GM19239 (cell line): ENCODE data around the gene NFASC.

Experiments used
- DNase-seq: peaks from one replicate; pipeline ENCODE4 v3.0.0; 2011; ENCODE audit warnings: low spot score; ENCODE audit not compliant: insufficient read length
- FAIRE-seq: peaks from 2 replicates; lab custom pipeline; 2011; peaks lifted over from hg19 to GRCh38; lab: Jason Lieb, UNC

NFASC gene

DNA sequence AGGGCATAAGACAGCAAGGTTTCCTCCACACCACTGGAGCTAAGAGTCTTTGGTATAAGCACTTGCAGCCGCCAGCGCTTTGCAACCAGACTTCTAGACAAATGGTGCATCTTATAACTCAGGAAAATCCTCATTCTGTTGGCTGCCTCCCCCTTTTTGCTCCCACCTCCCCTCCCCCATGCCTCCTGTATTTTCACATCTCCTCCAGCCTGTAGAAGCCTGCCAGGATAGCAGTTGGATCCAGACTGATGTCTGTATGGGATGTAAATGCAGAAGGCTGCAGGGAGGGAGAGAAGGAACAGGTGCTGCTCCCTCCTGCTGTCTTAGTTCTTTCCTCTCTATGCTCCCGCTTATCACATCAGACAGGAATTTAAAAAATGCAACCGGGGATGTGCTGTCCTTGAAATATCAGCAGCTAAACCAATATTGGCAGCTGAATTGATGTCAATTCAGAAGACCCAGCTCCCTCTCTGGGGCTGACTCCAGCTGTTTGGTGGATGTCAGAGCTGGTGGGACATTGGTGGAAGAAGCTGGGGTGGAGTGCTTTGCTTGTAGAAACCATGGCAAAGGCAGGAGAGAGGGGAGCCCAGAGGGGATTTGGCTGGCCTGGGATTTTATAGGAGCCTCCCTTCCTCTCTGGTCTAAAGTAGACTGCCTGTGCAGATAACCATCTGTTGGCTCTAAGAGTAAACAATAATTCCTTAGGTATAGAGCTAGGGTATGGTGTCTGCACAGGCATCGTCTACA is 53.5 kb downstream of the NFASC start:
- FAIRE-seq: no peak
- DNase-seq: no peak

GRCh38 chr1:204925701-204926100 is 55.0 kb downstream of the NFASC start:
- FAIRE-seq (no peak), DNase-seq (no peak)

GRCh38 chr1:204927673-204928641 is 57.3 kb downstream of the NFASC start:
- FAIRE-seq (no peak), DNase-seq (no peak)

DNA sequence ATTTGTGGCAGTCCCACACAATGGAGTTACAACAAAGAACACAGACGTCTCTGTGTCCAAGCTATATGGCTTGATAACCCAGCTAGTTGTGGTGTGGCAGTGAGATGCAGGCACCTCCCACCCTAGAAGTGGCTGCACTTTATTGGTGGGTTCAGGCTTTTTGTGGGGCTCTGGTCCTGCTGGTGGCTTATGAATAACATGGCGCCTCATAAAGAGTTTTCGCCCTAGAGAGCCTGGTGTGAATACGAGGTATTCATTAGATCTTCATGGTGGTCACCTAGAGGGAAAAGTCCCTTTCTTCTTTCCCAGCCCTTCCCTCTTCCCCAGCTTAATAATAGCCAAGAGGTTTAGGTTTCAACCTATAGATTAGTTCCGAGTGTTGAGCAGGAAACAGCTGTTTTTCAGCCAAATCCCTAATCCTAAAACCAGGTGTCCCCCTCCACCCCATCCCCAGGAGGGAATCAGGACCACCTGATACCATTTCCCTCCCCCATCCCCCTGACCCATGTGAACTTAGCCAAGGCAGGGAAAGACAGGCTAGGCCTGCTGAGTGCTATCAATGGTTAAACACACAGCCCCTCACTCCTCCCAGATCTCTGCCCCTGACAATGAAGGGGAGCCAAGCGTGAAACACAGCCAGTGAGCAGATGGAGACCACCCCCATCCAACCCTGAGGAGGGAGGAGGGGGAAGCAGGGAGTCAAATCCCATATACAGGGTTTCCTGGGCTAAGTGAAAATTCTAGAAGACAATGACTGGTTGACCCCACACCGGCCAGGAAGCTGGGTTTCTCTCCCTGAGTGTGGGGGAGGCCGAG is 58.2 kb downstream of the NFASC start:
- DNase-seq: no peak
- no peak for FAIRE-seq

- no peak for DNase-seq
- no peak for FAIRE-seq
These were observed 59.0 kb downstream of the NFASC start for GRCh38 chr1:204929487-204930154.

DNA sequence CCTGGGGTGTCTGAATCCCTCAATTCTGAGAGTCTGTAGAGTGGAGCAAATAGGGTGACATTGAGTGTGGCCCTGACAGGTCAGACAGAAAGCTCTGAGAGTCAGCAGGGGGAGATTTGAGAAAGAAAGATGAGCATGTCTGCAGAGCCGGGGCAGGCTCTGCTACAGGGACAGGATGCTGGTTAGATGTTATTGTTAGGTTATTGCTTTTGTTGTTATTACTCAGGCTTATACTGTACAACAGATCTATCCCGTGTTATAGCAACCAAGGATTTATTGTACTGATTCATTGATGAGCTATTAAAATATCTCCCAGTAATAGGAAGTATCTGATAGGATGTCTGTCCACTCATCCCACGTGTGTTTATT is 59.5 kb downstream of the NFASC start:
- DNase-seq (no peak), FAIRE-seq (no peak)

- FAIRE-seq (no peak), DNase-seq (no peak)
These were observed 60.7 kb downstream of the NFASC start for GRCh38 chr1:204931313-204931712.

DNA sequence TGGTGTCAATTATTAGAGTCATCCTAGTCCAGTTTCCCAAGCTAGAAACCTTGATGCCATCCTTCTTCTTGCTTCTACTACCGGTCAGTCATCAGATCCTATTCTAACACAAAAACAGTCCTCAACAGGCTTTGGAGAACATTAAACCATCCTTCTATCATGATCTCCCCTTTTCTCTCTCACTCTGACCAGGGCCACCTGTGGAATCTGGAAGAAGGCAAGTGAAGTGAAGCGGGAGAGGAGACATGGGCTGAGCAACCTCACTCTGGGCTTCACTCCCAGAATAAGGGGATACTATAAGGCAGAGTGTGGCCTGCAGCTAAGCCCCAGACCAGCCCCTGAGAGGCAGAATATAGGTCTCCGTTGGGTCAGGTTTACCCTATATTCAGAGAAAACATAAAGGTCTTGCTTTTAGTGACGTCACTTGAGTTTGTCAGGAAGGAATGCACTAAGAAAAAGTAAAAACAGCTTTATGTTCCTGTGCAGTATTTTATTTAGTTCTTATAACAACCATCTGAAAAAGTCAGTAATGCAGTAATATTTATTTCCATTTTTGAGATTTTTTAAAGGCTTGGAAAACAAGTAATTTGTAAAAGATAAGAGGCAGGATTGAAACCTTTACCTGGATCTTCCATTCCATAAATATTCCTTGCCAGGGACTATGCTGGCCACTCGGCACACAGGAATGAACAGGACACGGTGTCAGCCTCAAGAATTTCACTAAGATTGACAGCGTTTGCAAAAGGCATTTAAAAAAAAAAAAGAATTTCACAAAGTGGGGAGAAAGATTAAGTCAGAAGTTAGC is 61.3 kb downstream of the NFASC start:
- DNase-seq: no peak
- FAIRE-seq: no peak

DNA sequence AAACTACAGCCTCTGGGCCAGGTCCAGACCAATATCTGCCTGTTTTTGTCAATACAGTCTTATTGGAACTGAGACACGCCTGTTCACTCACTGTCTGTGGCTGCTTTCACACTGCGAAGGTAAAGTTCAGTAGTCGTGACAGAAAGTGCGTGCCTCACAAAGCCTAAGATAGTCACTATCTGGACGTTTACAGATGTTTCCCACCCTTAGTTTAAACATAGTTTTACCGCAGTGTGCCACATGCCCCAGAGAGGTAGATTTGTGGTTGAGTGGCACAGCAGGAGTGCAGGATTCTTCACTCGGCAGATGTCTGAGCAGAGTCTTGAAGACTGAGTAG is 61.9 kb downstream of the NFASC start:
- FAIRE-seq (no peak), DNase-seq (no peak)

GRCh38 chr1:204935155-204935554 is 64.5 kb downstream of the NFASC start:
- DNase-seq (no peak), FAIRE-seq (no peak)

GRCh38 chr1:204936765-204937164 is 66.1 kb downstream of the NFASC start:
- no peak for DNase-seq
- FAIRE-seq: no peak

DNA sequence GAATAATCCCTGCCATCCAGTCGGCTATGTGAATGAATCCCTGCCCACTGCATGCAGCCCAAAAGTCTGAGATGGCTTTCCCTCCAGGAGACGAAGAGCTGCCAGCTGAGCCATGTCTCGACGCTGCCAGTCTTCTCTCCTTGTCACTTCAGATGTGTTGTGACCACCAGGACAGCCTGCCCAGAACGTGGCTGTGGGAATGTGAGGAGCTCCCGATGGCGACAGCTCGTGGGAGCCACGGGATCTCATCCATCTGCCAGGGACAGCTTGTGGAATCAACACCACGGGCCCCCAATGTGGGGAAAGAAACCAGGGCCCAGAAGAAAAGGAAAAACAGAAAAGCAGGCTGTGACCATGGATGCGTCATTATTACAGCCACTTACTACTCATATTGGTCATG is 67.2 kb downstream of the NFASC start:
- DNase-seq: no peak
- no peak for FAIRE-seq

DNA sequence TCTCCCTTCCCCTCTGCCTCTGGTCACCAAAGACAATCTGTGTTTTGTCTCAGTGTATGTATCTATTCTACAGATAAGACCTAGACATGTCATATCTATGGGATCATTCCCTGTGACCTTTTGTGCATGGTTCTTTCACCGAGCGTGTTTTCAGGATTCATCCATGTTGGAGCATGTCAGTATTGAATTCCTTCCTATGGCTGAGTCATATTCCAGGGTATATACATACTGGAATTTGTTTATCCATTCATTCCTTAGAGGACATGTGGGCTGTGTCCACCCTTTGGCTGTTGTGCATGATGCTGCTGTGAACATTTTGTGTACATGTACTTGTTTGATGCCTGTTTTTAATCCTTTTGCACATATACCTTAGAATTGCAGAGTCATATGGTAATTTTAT is 69.9 kb downstream of the NFASC start:
- DNase-seq: no peak
- no peak for FAIRE-seq

GRCh38 chr1:204941421-204942338 is 71.0 kb downstream of the NFASC start:
- FAIRE-seq (peak; percentile 87), DNase-seq (peak; percentile 47)

- FAIRE-seq (no peak), DNase-seq (no peak)
These were observed 72.8 kb downstream of the NFASC start for GRCh38 chr1:204943495-204943894.

DNA sequence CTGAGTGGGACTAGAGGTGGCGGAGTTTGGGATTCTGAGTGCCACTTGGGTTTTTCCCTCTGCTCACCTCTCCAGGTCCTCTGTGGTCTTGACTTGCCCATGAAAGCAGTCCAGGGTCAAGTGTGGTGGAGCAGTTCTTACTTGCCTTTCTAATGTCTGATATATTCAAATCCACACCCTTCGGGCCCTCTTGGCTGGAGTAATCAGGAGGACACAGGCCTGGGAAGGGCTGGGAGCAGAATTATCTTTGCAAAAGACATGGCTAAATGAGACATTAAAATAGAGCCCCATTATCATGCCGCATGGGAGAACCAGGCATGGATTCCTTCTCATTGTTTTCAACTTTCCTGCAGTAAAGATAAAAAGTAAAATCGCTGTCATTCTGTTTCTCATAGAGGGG is 74.0 kb downstream of the NFASC start:
- no peak for FAIRE-seq
- no peak for DNase-seq

- DNase-seq (no peak), FAIRE-seq (no peak)
These were observed 74.9 kb downstream of the NFASC start for GRCh38 chr1:204945565-204945977.

- DNase-seq (no peak), FAIRE-seq (no peak)
These were observed 76.0 kb downstream of the NFASC start for GRCh38 chr1:204946640-204947039.
